Measurements from ENCODE around the gene SDK1. TPM values are rescaled to one million over a fixed set of nuclear protein-coding genes. Genes with fewer than 3 reads are reported as not detected.
A peak's percentile ranks its signal among the peaks of the same experiment; 100 is the strongest.

SDK1 gene
- total and polyA plus RNA-seq, 11 donors: 2.2 to 5.8 (median 3.4) TPM

DNA sequence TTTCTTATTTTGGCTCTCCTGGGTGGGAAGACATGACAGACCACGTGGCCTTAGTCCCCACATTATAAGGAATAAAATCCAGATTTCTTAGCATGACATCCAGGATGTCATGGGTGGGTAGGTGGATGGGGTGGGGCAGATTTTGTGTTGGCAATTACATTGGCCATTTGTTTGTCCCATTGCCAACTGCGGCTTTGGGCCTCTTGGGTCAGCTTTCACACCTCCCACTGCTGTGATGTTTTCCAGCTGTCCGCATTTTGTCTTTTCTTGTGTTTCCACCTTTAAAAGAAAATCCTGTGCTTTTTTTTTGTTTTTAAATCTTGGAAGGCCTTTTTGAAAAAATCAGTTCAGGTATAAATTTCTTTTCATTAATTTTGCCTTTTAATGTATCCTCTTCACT lies 237.0 kb downstream of the SDK1 start:
- no peak overlapping the region for H3K4me3 ChIP-seq
- WGBS, 4 donors: 73 to 87% (median 83%) methylated on average over 3 of the region's 3 CpGs
- H3K36me3 ChIP-seq: no peaks in the 10 kb centered on the region
- H3K27me3 ChIP-seq: no peaks in the 10 kb centered on the region
- intact Hi-C loops (cut with DNase I): no loop called here
- peak in 2 of 4 donors; percentile 22 to 36 for ATAC-seq
- H3K27ac ChIP-seq: no peak overlapping the region
- TF ChIP-seq, protein P1, sequence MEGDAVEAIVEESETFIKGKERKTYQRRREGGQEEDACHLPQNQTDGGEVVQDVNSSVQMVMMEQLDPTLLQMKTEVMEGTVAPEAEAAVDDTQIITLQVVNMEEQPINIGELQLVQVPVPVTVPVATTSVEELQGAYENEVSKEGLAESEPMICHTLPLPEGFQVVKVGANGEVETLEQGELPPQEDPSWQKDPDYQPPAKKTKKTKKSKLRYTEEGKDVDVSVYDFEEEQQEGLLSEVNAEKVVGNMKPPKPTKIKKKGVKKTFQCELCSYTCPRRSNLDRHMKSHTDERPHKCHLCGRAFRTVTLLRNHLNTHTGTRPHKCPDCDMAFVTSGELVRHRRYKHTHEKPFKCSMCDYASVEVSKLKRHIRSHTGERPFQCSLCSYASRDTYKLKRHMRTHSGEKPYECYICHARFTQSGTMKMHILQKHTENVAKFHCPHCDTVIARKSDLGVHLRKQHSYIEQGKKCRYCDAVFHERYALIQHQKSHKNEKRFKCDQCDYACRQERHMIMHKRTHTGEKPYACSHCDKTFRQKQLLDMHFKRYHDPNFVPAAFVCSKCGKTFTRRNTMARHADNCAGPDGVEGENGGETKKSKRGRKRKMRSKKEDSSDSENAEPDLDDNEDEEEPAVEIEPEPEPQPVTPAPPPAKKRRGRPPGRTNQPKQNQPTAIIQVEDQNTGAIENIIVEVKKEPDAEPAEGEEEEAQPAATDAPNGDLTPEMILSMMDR (IDR thresholded peaks at IDR 0.05): no peak
- TF ChIP-seq POLR2A (IDR thresholded peaks at IDR 0.05): no peak
- H3K9me3 ChIP-seq: no peaks in the 10 kb centered on the region
- no peaks in the 10 kb centered on the region for H3K4me1 ChIP-seq
- DNase-seq: no peak

DNA sequence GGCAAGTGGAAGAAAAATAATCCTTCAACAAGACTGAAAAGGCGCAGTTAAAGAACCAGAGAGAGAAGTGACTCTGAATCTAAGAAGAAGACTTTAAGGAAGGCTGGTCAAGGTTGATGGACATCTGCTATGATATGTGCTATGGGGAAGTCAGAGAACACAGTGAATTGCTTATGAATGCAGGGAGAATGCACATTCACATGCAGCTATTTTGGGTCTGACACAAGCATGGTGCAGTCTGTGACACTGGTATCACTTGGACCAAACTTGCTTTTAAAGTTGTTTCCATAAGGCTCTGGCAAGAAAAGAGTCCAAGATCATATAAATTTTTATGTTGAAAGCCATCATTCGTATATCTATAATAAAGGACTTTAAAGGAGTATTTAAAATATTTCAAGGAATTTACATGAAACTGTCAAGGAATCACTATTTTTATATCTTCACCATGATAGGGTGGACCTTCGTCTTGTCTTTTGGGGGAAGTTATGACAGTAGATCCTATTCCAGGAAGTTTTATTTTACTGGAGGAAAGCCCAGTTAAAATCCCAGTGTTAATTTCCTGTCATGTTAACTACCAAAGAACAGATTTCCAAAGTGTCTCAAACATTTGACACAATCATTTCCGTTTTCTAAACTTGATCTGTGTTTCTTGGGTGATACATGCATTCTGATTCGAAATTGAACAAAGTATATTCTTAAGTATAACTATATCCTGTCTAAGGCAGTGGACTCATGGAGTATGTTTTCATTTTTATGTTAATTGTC lies 239.6 kb downstream of the SDK1 start:
- ATAC-seq (no peak), DNase-seq (no peak)
- H3K27me3 ChIP-seq: no peaks in the 10 kb centered on the region
- whole genome bisulfite sequencing, 4 donors: 60 to 78% (median 65%) methylated on average over 5 of the region's 5 CpGs
- H3K27ac ChIP-seq: no peak overlapping the region
- no peak overlapping the region for H3K4me3 ChIP-seq
- no peaks in the 10 kb centered on the region for H3K9me3 ChIP-seq
- no peaks in the 10 kb centered on the region for H3K4me1 ChIP-seq
- H3K36me3 ChIP-seq: no peaks in the 10 kb centered on the region
- no peak for TF ChIP-seq POLR2A (IDR thresholded peaks at IDR 0.05)
- TF ChIP-seq, protein P1 (IDR thresholded peaks at IDR 0.05): no peak
- intact Hi-C loops (cut with DNase I): no loop called here

DNA sequence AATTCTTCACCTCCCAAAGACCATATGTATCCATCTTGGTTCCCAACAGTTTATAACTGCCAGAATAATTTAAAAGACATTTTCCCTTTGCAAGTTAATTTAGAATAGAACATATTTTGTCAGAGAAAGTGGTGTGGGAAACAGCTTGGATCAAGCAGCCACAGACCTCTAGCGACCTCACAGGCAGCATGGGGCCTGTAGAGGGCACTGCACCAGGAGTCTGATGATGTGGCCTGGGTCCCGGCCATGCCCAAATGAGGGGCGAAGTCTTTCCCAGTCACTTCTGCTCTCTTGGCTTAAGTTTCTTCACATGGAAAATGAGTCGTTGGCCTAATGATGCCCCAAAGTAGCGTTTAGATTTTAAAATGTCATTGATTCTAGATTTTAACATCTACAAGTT lies 243.2 kb downstream of the SDK1 start:
- no peak for DNase-seq
- H3K27me3 ChIP-seq: no peaks in the 10 kb centered on the region
- H3K4me3 ChIP-seq: no peak overlapping the region
- H3K9me3 ChIP-seq: no peaks in the 10 kb centered on the region
- ATAC-seq: no peak
- intact Hi-C loops (cut with DNase I): no loop called here
- TF ChIP-seq, protein P1 (IDR thresholded peaks at IDR 0.05): no peak
- TF ChIP-seq POLR2A (IDR thresholded peaks at IDR 0.05): no peak
- H3K27ac ChIP-seq: no peak overlapping the region
- 65 to 77% (median 74%) methylated on average over 5 of the region's 5 CpGs for WGBS, 4 donors
- H3K36me3 ChIP-seq: no peaks in the 10 kb centered on the region
- no peaks in the 10 kb centered on the region for H3K4me1 ChIP-seq

DNA sequence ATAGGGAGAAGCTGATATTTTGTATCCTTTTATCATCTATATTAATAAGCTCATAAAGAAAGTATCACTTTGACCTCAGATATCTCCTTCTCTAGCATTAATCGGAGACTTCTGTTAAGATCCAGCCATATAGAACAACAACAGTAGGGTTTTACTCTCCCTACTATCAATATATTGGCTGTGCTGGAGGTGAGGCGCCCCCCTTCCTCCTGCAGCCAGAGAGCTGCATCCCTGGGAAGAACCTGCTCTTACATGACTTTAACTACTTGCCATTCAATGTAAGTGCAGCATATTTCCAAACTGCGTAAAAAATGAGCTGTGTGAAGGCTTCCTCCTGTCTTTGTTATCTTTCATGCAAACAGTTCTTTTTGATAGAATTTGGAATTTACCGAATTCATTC lies 247.8 kb downstream of the SDK1 start:
- WGBS, 4 donors: 58 to 69% (median 65%) methylated on average over 4 of the region's 4 CpGs

DNA sequence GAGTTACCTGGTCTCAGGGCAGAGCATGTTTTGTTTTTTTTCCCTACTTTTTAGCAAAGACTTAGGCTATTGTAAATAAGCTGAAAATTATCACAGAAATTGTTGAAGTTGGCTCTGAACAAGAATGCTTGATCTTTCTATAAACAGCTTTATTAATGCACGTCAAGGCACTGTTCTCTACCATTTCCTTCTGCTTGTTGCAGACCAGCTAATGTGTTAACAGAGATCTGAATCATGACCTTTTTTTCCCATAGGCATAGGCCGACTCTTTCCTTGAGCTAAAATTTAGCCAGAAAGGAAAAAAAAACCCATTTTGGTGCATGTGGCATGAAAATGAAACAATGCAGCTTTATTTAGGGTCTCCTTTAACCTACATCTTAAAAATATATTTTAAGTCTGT lies 248.5 kb downstream of the SDK1 start:
- ATAC-seq (no peak), DNase-seq (no peak)
- no peak overlapping the region for H3K27ac ChIP-seq
- H3K4me3 ChIP-seq: no peak overlapping the region
- no peaks in the 10 kb centered on the region for H3K36me3 ChIP-seq
- H3K4me1 ChIP-seq: no peaks in the 10 kb centered on the region
- intact Hi-C loops (cut with DNase I): no loop called here
- no peak for TF ChIP-seq POLR2A (IDR thresholded peaks at IDR 0.05)
- TF ChIP-seq, protein P1 (IDR thresholded peaks at IDR 0.05): no peak
- H3K9me3 ChIP-seq: peaks cover 0 to 3% (median 0%) of the 10 kb centered on the region in 12 donors
- 40 to 64% (median 46%) methylated on average over 2 of the region's 2 CpGs for WGBS, 4 donors
- no peaks in the 10 kb centered on the region for H3K27me3 ChIP-seq

More for the DNA sequence above, 247.8 kb downstream of the SDK1 start:
- Histone ChIP-seq H3K4me1 (no peaks in the 10 kb centered on the region), H3K36me3 (no peaks in the 10 kb centered on the region), H3K9me3 (no peaks in the 10 kb centered on the region), H3K27ac (no peak overlapping the region), H3K27me3 (no peaks in the 10 kb centered on the region), H3K4me3 (no peak overlapping the region)
- intact Hi-C loops (cut with DNase I): no loop called here
- ATAC-seq (no peak), DNase-seq (no peak)
- no peak for TF ChIP-seq POLR2A (IDR thresholded peaks at IDR 0.05)
